KOPT-K1 (cell line): ENCODE measurements around the gene ASB7.

ENCODE experiments used
- H3K27ac ChIP-seq: fragments of 200-600 bp; sonication (generic); 2 replicates; pipeline ENCODE4 v1.5.1; 2016; ENCODE audit warnings: antibody characterized with exemption, mild to moderate bottlenecking, low read depth, low read length; ENCODE audit not compliant: poor library complexity, severe bottlenecking
- H3K36me3 ChIP-seq: fragments of 200-600 bp; sonication (generic); 2 replicates; pipeline ENCODE4 v1.5.1; 2017; ENCODE audit warnings: antibody characterized with exemption, mild to moderate bottlenecking, low read length, moderate library complexity; ENCODE audit not compliant: insufficient read depth
- H3K9me3 ChIP-seq: fragments of 200-600 bp; sonication (generic); 2 replicates; pipeline ENCODE4 v1.5.1; 2017; ENCODE audit warnings: antibody characterized with exemption, low read length, mild to moderate bottlenecking; ENCODE audit not compliant: insufficient read depth, poor library complexity, severe bottlenecking

The ASB7 gene

GRCh38 chr15:100692246-100692645, 89.9 kb downstream of the ASB7 start:
- Histone ChIP-seq H3K9me3 (no peaks in the 10 kb centered on the region), H3K36me3 (no peaks in the 10 kb centered on the region), H3K27ac (no peak overlapping the region)

- no peaks in the 10 kb centered on the region for H3K9me3 ChIP-seq
- H3K36me3 ChIP-seq, result no peaks in the 10 kb centered on the region
- H3K27ac ChIP-seq, result no peak overlapping the region
Measured at GRCh38 chr15:100692671-100693070, 90.3 kb downstream of the ASB7 start.

- Histone ChIP-seq H3K27ac (no peak overlapping the region), H3K9me3 (no peaks in the 10 kb centered on the region), H3K36me3 (no peaks in the 10 kb centered on the region)
Measured at GRCh38 chr15:100693451-100693850, 91.1 kb downstream of the ASB7 start.

GRCh38 chr15:100694381-100695021, 92.1 kb downstream of the ASB7 start:
- Histone ChIP-seq H3K27ac (no peak overlapping the region), H3K9me3 (no peaks in the 10 kb centered on the region), H3K36me3 (no peaks in the 10 kb centered on the region)

- no peaks in the 10 kb centered on the region for H3K9me3 ChIP-seq
- no peaks in the 10 kb centered on the region for H3K36me3 ChIP-seq
- no peak overlapping the region for H3K27ac ChIP-seq
Measured at GRCh38 chr15:100695048-100695447, 92.7 kb downstream of the ASB7 start.

GRCh38 chr15:100696452-100696851, 94.1 kb downstream of the ASB7 start:
- Histone ChIP-seq H3K27ac (no peak overlapping the region), H3K9me3 (no peaks in the 10 kb centered on the region), H3K36me3 (no peaks in the 10 kb centered on the region)
